NCI-H1048 (cell line): ENCODE measurements around the gene CFAP20DC.
"Not testable (repeated sequence)": the region's sequence is repeated elsewhere in the genome, so short reads cannot be mapped to it uniquely, and the experiment has no call there.

Experiments
- DNase-seq: peaks from one replicate; lab custom pipeline; 2025; lab: John Stamatoyannopoulos, UW

The CFAP20DC gene

GRCh38 chr3:58737644-58738043 is 312.2 kb downstream of the CFAP20DC start:
- no peak for DNase-seq

- no peak for DNase-seq
Observed at GRCh38 chr3:58731673-58732072, 318.2 kb downstream of the CFAP20DC start.

- DNase-seq = no peak
Observed at GRCh38 chr3:58728723-58729122, 321.1 kb downstream of the CFAP20DC start.

- DNase-seq = no peak
Observed at GRCh38 chr3:58725326-58725853, 324.4 kb downstream of the CFAP20DC start.

GRCh38 chr3:58724336-58724735 is 325.5 kb downstream of the CFAP20DC start:
- no peak for DNase-seq

- no peak for DNase-seq
Observed at GRCh38 chr3:58723173-58723572, 326.7 kb downstream of the CFAP20DC start.

- no peak for DNase-seq
Observed at GRCh38 chr3:58722561-58722960, 327.3 kb downstream of the CFAP20DC start.

- no peak for DNase-seq
Observed at GRCh38 chr3:58720526-58720925, 329.3 kb downstream of the CFAP20DC start.

GRCh38 chr3:58719684-58720083 is 330.1 kb downstream of the CFAP20DC start:
- DNase-seq = no peak

- no peak for DNase-seq
Observed at GRCh38 chr3:58713715-58714401, 336.0 kb downstream of the CFAP20DC start.

- DNase-seq = no peak
Observed at GRCh38 chr3:58711871-58712270, 338.0 kb downstream of the CFAP20DC start.

- DNase-seq = not testable (repeated sequence)
Observed at GRCh38 chr3:58708983-58709382, 340.8 kb downstream of the CFAP20DC start.

GRCh38 chr3:58708116-58708791 is 341.6 kb downstream of the CFAP20DC start:
- DNase-seq = no peak

- no peak for DNase-seq
Observed at GRCh38 chr3:58707390-58707930, 342.4 kb downstream of the CFAP20DC start.

- DNase-seq = no peak
Observed at GRCh38 chr3:58706395-58707167, 343.2 kb downstream of the CFAP20DC start.

GRCh38 chr3:58704745-58705144 is 345.1 kb downstream of the CFAP20DC start:
- no peak for DNase-seq

- DNase-seq = not testable (repeated sequence)
Observed at GRCh38 chr3:58704304-58704703, 345.5 kb downstream of the CFAP20DC start.

GRCh38 chr3:58698246-58698645 is 351.6 kb downstream of the CFAP20DC start:
- DNase-seq = no peak

GRCh38 chr3:58697561-58697960 is 352.3 kb downstream of the CFAP20DC start:
- no peak for DNase-seq

- not testable (repeated sequence) for DNase-seq
Observed at GRCh38 chr3:58696813-58697212, 353.0 kb downstream of the CFAP20DC start.

- DNase-seq = no peak
Observed at GRCh38 chr3:58696093-58696492, 353.7 kb downstream of the CFAP20DC start.

GRCh38 chr3:58695284-58695683 is 354.5 kb downstream of the CFAP20DC start:
- DNase-seq = not testable (repeated sequence)
